NCI-H526 (cell line): ENCODE results near the gene EID2B.

Experiments used
- DNase-seq, 2 experiments: peaks; one replicate each; lab custom pipeline; 2025; lab: John Stamatoyannopoulos, UW

The EID2B gene, protein sequence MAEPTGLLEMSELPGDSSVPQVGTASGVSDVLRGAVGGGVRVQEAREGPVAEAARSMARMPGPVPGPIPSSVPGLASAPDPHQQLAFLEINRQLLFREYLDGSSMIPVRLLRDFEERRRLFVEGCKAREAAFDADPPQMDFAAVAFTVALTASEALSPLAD

DNA sequence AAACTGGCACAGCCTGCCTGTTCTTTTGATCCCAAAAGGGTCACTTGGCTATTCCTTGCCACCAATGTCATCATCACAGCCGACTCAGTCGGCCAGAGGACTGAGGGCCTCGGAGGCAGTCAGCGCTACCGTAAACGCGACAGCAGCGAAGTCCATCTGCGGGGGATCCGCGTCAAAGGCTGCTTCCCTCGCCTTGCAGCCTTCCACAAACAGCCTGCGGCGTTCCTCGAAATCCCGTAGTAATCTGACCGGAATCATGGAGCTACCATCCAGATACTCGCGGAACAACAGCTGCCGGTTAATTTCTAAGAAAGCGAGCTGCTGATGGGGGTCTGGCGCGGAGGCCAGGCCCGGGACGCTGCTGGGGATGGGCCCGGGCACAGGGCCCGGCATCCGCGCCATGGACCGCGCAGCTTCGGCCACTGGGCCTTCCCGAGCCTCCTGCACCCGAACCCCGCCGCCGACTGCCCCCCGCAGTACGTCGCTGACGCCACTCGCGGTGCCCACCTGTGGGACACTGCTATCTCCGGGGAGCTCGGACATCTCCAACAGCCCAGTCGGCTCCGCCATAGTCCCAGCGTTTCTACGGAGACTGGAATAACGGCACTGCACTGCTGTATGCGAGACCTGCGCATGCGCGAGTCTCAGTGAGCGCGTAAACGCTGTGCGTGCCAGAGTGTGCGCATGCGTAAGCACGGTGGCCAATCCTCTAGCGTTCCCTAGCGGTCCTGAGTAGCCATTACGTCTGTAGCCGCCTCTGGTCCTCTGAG, at the start of gene EID2B:
TSS of gene EID2B (minus strand) at position 620 of the 770 bp plus-strand sequence. CDS start at position 570, 50 bp downstream.
- DNase-seq, result peak; percentile 86 to 99

- DNase-seq, result no peak
Observed at GRCh38 chr19:39582442-39582841, 49.8 kb upstream of the EID2B start.

DNA sequence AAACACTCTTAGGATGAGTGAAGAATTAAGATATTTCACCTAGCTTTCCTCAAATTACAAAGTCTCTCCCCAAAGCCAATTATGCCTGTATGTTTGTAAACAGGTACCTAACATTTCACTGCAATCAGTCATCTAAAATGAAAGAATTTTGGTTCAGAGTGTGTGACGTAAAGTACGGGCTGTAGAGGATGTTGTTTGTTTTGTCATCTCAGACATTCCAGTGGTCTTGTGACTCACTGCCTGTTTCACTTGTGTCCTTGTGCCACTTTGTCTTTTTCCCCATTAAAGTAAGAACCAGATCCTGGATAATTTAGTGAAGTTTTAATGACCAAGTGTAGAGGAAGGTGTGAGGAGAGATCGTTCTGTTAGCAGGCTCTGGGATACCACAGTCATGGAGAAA, 36.0 kb upstream of the EID2B start:
- DNase-seq, result no peak

DNA sequence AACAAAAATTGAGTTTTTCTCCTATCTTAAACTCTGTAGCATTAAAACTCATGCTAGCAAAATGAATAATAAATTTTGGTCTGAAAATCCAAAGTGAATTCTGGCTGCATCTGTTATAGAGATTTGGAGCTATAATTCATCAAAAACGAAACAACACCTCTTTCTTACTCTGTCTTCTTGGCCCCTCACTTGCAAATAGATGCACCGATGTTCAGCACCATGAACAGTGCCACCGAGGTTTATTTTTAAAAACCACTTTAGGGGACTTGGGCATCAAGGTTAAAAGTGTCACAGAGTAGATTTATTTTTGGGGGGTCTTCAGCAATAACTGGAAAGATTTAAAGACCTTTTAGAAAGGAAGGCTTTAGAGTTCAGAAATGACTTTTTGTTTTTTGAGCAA, 33.4 kb upstream of the EID2B start:
- no peak for DNase-seq

GRCh38 chr19:39563408-39563807, 30.8 kb upstream of the EID2B start:
- DNase-seq, result no peak

DNA sequence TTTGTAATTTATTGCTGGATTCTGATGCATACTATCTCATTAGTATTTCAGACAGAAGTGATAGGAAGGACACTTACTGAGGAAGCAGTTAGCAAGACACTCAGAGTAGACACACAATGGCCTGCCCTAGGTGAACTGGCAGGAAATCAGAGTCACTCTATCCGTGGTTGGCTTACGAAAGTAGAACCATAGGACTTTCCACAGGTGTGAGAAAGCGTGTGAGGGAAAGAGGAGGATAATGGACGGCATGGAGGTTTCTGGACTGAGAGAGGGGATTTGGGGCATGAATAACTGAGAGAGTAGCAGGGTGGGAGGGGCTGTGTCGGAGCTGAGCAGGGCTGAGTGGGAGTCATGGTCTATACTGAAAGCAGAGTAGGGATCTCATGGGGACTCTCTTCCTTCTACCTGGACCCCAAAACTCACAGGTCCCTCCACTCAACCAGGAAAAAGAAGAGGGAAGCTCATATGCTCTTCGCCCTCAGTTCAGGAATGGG, 26.0 kb upstream of the EID2B start:
- DNase-seq, result no peak

DNA sequence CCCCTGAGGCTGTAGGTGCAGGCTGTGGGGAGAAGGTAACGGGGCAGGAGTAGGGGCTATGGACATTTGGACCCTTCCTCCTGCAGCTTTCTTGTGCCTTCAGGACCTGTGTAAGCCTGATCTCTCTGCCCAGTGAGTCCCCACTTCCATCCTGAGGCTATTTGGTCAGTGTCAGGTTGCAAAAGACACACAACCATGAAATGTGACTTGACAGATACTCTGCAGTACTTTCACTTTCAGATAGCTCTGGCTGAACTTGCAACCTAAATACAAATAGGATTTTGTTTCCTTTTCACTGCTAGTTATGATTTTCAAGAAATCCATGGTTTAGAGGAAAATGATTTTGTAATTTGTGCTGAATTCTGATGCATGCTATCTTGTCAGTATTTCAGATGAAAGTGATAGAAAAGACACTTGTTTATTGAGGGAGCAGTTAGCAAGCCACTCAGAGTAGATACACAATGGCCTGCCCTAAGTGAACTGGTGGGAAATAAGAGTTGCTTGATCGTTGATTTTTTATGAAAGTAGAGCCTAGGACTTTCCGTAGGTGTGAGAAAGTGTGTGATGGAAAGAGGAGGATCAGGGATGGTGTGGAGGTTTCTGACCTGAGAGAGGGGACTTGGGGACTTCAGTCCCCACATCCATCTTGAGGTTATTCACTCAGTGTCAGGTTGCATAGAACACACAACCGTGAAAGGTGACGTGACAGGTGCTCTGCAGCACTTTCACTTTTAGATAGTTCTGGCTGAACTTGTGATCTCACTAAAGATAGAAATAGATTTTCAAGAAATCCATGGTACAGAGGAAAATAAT, 25.4 kb upstream of the EID2B start:
- peak; percentile 82 to 86 for DNase-seq

DNA sequence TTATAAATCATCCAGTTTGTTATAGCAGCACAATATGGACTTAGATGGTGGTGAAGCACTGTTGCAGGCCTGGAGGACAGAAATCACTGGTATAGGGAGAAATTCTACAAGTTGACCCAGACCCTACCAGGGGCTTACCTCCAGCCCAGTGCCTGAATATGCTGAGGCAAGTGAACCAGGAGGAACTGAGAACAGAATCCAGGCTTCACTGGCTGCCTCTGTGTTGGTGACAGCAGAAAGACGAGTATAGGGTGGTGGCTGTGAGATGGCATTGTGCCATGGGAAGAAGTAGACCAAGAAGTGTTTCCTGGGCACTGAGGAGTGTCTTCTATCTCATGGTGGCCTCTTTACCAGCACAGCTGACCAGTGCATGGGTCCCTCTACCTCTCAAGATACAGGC, 23.2 kb upstream of the EID2B start:
- DNase-seq, result no peak

DNA sequence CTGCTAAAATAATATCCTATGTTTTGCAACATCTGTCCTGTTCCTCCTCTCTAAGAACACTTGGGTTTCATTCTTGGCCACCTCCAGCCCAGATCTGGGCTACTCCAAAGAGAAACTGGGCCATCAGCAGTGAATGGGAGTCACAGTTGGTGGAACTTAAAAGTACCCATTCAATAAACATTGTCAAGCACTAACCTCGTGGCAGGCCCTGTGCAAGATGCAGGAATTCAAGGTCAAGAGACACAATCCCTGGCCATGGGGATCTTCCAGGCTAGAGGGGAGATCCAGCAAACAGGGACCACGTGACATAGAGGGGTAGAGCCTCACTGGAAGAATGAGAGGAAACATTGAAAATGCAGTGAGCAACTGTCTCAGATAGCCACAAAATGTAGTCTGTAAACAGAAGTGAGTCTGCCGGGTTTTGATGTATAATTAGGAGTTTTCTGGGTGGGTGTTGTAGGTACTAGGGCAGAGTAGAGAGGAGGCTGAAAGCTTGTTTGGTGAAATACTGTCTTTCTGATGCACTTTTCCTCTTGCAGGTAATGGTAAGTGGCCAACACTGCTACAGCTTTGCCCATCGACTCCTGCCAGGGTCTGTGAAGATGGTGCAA, 22.2 kb upstream of the EID2B start:
- no peak for DNase-seq

- DNase-seq, result peak; percentile 37 to 73
Observed at GRCh38 chr19:39553082-39553652, 20.5 kb upstream of the EID2B start.

DNA sequence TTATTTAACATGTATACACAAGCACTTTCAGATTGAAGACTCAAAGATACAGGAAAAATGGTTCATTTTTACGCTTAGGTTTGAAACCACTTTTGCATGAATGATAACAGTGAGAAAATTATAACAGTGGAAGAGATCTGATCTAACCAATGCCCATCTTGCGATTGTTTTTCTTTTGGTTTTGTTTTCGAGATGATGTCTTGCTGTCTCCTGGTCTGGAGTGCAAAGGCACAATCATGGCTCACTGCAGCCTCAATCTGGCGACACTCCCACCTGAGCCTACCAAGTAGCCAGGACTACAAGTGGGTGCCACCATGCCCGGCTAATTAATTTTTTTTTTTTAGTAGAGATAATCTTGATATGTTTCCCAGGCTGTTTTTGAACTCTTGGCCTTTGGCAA, 17.5 kb upstream of the EID2B start:
- no peak for DNase-seq

DNA sequence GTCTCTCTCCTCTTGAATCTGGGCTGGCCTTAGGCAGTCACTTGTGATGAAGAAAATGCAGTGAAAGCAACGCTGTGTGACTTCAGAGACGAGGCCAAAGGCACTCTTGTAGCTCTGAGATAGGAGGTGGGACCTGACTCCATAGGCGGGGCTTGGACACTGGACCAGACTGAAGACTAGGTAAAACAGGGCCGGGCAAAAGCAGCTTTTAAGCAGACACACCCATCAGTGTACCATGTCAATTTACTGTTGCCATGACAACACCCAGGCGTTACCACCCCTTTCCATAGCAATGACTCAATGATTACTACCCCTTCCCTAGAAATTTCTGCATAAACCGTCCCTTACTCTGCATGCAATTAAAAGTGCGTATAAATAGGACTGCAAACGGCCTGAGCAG, 13.9 kb upstream of the EID2B start:
- DNase-seq, result no peak

DNA sequence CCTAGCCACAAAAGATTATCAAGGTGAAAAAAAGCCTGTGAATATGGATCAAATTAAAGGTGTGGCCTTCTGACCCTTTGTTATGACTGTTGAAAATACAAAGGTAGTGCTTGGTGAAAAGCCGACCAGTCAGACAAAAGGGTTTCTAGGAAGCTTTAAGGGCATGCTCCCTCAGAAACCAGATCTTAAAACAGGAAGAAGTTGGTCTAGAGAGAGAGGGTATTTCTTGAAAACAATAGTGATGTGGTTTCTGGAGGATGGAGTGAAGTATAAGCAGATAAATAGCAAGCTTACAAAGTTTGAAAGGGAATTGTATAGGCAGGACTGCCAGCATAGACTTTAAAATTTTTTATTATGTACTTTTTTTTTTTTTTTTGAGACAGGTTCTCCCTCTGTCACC, 12.3 kb upstream of the EID2B start:
- no peak for DNase-seq

DNA sequence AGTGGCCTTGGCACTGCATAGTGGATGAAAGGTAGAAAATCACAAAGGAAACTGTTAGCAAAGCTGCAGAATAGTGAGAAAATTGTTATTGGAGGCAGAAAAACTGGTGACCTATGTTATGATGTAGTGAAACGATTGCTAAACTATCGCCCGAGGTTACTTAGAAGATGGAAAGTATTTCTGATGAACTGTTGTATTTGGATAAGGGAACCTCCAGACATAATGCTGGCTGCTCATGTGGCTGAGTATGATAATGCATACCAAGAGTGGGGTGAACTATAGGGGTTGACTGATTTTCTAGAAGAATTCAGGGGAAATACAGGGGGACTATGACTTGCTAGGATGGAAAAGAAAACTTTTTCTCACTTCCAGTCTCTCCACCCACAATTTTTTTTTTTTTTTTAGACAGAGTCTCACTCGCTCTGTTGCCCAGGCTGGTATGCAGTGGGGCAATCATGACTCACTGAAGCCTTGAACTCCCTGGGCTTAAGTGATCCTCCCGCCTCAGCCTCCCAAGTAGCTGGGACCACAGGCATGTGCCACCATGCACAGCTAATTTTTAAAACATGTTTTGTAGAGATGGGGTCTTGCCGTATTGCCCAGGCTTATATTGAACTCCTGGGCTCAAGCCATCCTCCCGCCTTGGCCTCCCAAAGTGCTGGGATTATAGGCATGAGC, 11.7 kb upstream of the EID2B start:
- no peak for DNase-seq

DNA sequence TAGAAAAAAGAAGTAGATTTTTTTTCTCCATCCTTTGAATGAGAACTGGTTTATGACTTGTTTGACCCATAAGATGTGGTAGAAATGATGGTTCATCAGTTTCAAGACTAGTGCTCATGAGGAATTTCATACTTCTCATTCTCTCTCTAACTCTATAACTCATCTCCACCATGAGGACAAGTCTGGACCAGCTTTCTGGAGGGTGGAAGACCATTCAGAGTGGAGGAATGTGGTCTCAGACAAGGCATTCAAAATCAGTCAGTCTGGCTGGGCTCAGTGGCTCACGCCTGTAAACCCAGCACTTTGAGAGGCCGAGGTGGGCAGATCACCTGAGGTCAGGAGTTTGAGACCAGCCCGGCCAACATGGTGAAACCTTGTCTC, 10.8 kb upstream of the EID2B start:
- no peak for DNase-seq

DNA sequence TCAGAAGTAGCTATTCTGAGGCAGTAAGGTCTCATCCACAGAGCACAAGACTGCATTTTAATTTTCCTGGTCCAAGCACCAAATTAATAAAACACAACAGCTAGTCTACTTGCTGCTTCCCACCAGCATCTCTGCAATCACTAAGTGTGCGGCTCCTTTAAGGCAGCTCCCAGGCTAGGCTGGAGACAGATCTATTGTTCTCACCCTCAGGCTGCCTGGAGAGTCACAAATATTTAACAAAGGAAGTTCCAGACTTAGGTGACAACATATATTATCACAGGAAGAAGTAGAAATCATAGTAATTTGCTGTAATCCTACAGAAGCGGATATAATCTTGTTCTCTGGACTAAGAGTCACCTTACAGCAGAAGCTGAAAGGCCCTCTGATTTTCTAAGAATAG, 9.6 kb upstream of the EID2B start:
- DNase-seq, result no peak

GRCh38 chr19:39540333-39540673, 7.7 kb upstream of the EID2B start:
- no peak for DNase-seq

DNA sequence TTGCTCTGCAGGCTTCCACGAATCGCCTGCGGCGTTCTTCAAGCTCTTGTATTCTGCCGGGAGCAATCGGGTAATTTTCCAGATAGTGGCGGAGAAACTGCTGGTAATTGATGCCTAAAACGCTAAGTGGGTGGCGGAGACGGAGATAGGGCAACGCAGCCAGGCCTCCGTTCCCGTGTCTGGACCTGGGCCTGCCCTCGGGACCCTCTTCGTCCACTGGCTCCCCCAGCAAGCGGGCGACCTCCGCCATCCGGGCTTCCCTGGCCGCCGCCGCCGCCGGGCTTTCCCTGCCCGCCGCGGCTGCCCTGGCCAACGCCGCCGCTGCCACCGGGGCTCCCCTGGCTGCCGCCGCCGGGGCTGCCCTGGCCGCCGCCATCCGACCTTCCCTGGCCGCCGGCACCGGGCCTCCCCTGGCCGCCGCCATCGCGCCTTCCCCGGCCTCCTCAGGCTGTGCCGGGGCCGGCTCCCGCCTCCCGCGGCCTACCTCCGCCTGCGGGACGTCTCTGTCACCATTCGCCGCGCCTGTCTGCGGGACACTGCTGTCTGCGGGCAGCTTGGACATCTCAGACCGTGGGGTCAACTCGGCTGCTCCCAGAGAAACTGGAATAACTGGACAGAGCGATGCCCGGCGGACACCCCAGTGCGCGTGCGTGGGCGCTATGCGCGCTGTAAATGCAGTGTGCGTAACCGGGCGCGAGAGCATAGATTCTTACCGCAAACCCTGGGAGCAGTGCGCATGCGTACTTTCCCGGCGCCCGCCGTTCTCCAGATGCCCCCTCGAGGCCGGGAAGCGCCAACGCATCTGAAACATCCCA, 7.1 kb upstream of the EID2B start, which contains the start of gene EID2:
TSS of gene EID2 (minus strand) at position 644 of the 815 bp plus-strand sequence. CDS start at position 562, 82 bp downstream.
- DNase-seq, result peak; percentile 84 to 96

GRCh38 chr19:39539165-39539517, 6.5 kb upstream of the EID2B start:
- DNase-seq, result no peak

GRCh38 chr19:39533791-39534190, 1.1 kb upstream of the EID2B start:
- DNase-seq, result no peak
